ENCODE measurements around the gene MRPL10. TPM values are rescaled to one million over a fixed set of nuclear protein-coding genes. Genes with fewer than 3 reads are reported as not detected.

Gene MRPL10
- total RNA-seq, 1 experiment from 2014 or later: 67.2 TPM

- Mint-ChIP-seq H3K4me3 (peak overlapping the region; percentile 48 to 54; a peak in 4 of 5 replicates), H3K4me1 (peaks cover 41 to 60% of the 10 kb centered on the region in 2 experiments), H3K27me3 (ENCODE audit: low read depth) (peaks cover 90% of the 10 kb centered on the region), H3K9me3 (no peaks in the 10 kb centered on the region; a peak in 2 of 5 replicates), H3K27ac (no peak overlapping the region), H3K36me3 (ENCODE audit: insufficient read depth in 1 of 3, low read depth in 3 of 3) (peaks cover 0 to 2% (median 0%) of the 10 kb centered on the region in 3 experiments; a peak in 1 of 7 replicates)
- no peak overlapping the region for H2BK15ac ChIP-seq (ENCODE audit: low read depth, low read length)
- no peak overlapping the region for H3K18ac ChIP-seq (ENCODE audit: insufficient read length, low read depth, low read length)
- H3K23me2 ChIP-seq (ENCODE audit: insufficient read length, low read depth, low read length, poor library complexity, severe bottlenecking): peaks cover 27% of the 10 kb centered on the region
- H3K27ac ChIP-seq (ENCODE audit: insufficient read length, low read depth, low read length): no peak overlapping the region
- no peak overlapping the region for H2BK5ac ChIP-seq (ENCODE audit: insufficient read length, low read length)
- no peak overlapping the region for H4K5ac ChIP-seq (ENCODE audit: insufficient read length, low read depth, low read length)
- no peak overlapping the region for H3K14ac ChIP-seq (ENCODE audit: insufficient read depth, low read length)
- WGBS (ENCODE audit: extremely low coverage, insufficient read length, low lambda C conversion rate): no CpG with 5 or more reads among the region's 23 CpGs
- peak overlapping the region; percentile 5 for H3K4me2 ChIP-seq (ENCODE audit: insufficient read depth, insufficient read length, low read length)
- H3K4me1 ChIP-seq (ENCODE audit: insufficient read depth, low read length): peaks cover 7% of the 10 kb centered on the region
- H2BK120ac ChIP-seq (ENCODE audit: low read depth, low read length, poor library complexity, severe bottlenecking): no peak overlapping the region
- H3K4ac ChIP-seq (ENCODE audit: low read depth, low read length): no peak overlapping the region
- H4K8ac ChIP-seq (replicated peaks; ENCODE audit: insufficient read length, low read depth, low read length): no peak overlapping the region
- no peak overlapping the region for H3K56ac ChIP-seq (ENCODE audit: insufficient read length, low read depth, low read length)
- no peak overlapping the region for H2BK12ac ChIP-seq (ENCODE audit: insufficient read length, low read depth, low read length)
- no peak for TF ChIP-seq CTCF (conservative IDR thresholded peaks at IDR 0.05)
- H2AFZ ChIP-seq (ENCODE audit: low read length): no peak overlapping the region
- no peak overlapping the region for H3T11ph ChIP-seq (ENCODE audit: low read length)
- H3K23ac ChIP-seq (ENCODE audit: insufficient read length, low read depth, low read length): no peak overlapping the region
- no peaks in the 10 kb centered on the region for H3K79me2 ChIP-seq (ENCODE audit: insufficient read depth, low read length)
- no peak overlapping the region for H2AK5ac ChIP-seq (ENCODE audit: insufficient read length, low read length)
- no peaks in the 10 kb centered on the region for H3K79me1 ChIP-seq (ENCODE audit: insufficient read depth, low read depth, low read length, poor library complexity, severe bottlenecking)
- H3K27me3 ChIP-seq (ENCODE audit: insufficient read depth, low read length): peaks cover 55% of the 10 kb centered on the region
- no peak overlapping the region for H2BK20ac ChIP-seq (ENCODE audit: low read depth, low read length, poor library complexity, severe bottlenecking)
- no peak overlapping the region for H4K91ac ChIP-seq (ENCODE audit: insufficient read length, low read depth, low read length)
- no peak for DNase-seq
- H4K20me1 ChIP-seq (ENCODE audit: control insufficient read depth, insufficient read depth, insufficient read length): no peaks in the 10 kb centered on the region
- no peak overlapping the region for H3K9ac ChIP-seq (ENCODE audit: extremely low read depth, insufficient read length, low read length)
- no peaks in the 10 kb centered on the region for H3K9me3 ChIP-seq (ENCODE audit: control insufficient read depth, low read depth, low read length)
Measured at GRCh38 chr17:47848198-47848513, 16.8 kb upstream of the MRPL10 start.

Measured in H9 (cell line).